Measurements from ENCODE around the gene ONECUT3.

GRCh38 chr19:1777149-1777548 is 23.8 kb downstream of the ONECUT3 start:
- TF ChIP-seq CTCF (IDR thresholded peaks at IDR 0.05) (no peak), POLR2A (IDR thresholded peaks at IDR 0.05) (no peak)

All from adrenal gland (tissue), 5 donors.